Uterus (tissue), 4 donors: ENCODE results near the gene DUSP22. TPM values are rescaled to one million over a fixed set of nuclear protein-coding genes. Genes with fewer than 3 reads are reported as not detected.
A peak's percentile ranks its signal among the peaks of the same experiment; 100 is the strongest.

Source experiments
- DNase-seq, 2 donors: peaks; one replicate each; pipeline ENCODE4 v3.0.0-alpha.2; 2019 to 2020
- H3K27ac ChIP-seq, 2 donors: fragments of 200-600 bp; sonication (generic); 1 replicate in 1 of 2; 2 replicates in 1 of 2; pipeline ENCODE4 v1.5.1; 2016 to 2018
- H3K27me3 ChIP-seq, 2 donors: fragments of 200-600 bp; sonication (generic); one replicate each; pipeline ENCODE4 v1.5.1; 2018 to 2019; ENCODE audit warnings: control low read depth in 1 of 2
- H3K36me3 ChIP-seq, 2 donors: fragments of 200-600 bp; sonication (generic); one replicate each; pipeline ENCODE4 v1.5.1; 2019; ENCODE audit warnings: control low read depth in 1 of 2
- H3K4me1 ChIP-seq, 2 donors: fragments of 200-600 bp; sonication (generic); one replicate each; pipeline ENCODE4 v1.5.1; 2018 to 2019; ENCODE audit warnings: control low read depth in 1 of 2
- H3K4me3 ChIP-seq, 2 donors: fragments of 200-600 bp; sonication (generic); 1 replicate in 1 of 2; 2 replicates in 1 of 2; pipeline ENCODE4 v1.5.1; 2018 to 2019; ENCODE audit warnings: mild to moderate bottlenecking in 1 of 2
- H3K9me3 ChIP-seq, 2 donors: fragments of 200-600 bp; sonication (generic); one replicate each; pipeline ENCODE4 v1.5.1; 2019; ENCODE audit warnings: control low read depth in 1 of 2
- CTCF ChIP-seq, 4 experiments: fragments of 200-600 bp in 2 of 4; fragments of 450-650 bp in 2 of 4; sonication (generic) in 2 of 4; IDR thresholded peaks; one replicate each; pipeline ENCODE4 v1.5.1; 2016 to 2019; ENCODE audit warnings: antibody characterized with exemption in 4 of 4, mild to moderate bottlenecking in 2 of 4, moderate library complexity in 1 of 4
- POLR2A ChIP-seq, 2 donors: fragments of 450-650 bp; IDR thresholded peaks; one replicate each; pipeline ENCODE4 v1.6.1; 2016; ENCODE audit warnings: antibody characterized with exemption in 2 of 2, mild to moderate bottlenecking in 1 of 2, moderate library complexity in 1 of 2
- intact Hi-C: fragments of 100-400 bp; cut with DNase I; formaldehyde crosslinking; loops from one replicate; pipeline ENCODE4 v1.15.1; 2023; ENCODE audit warnings: low total_unique reads
- total RNA-seq, 4 donors: library from RNA; depleted of rRNA in 3 of 4; stranded (reverse); fragments of >200 nt in 3 of 4; gene quantifications; one replicate each; pipeline versions ENCODE4 v1.1.0 to v1.2.4, GENCODE V29; 2014 to 2023
- donor health status: DM: yes; HTN: yes; CAD: no.

Gene DUSP22
- total RNA-seq, 4 donors from 2014 or later: 22.8 to 78.5 (median 46.0) TPM

GRCh38 chr6:388202-388903 lies 96.1 kb downstream of the DUSP22 start:
- H3K27me3 ChIP-seq: peaks cover 8 to 31% of the 10 kb centered on the region in 2 donors
- intact Hi-C loops: no loop called here
- TF ChIP-seq POLR2A (IDR thresholded peaks at IDR 0.05) (no peak), CTCF (IDR thresholded peaks at IDR 0.05) (no peak)
- H3K4me1 ChIP-seq: peaks cover 0 to 24% of the 10 kb centered on the region in 2 donors
- no peak overlapping the region for H3K27ac ChIP-seq
- DNase-seq: no peak
- no peak overlapping the region for H3K4me3 ChIP-seq
- no peaks in the 10 kb centered on the region for H3K9me3 ChIP-seq
- no peaks in the 10 kb centered on the region for H3K36me3 ChIP-seq

GRCh38 chr6:389143-389542 lies 96.9 kb downstream of the DUSP22 start:
- no peak for DNase-seq
- Histone ChIP-seq H3K9me3 (no peaks in the 10 kb centered on the region), H3K36me3 (no peaks in the 10 kb centered on the region), H3K4me1 (peaks cover 0 to 26% of the 10 kb centered on the region in 2 donors), H3K27me3 (peaks cover 8 to 35% of the 10 kb centered on the region in 2 donors), H3K4me3 (no peak overlapping the region), H3K27ac (no peak overlapping the region)
- TF ChIP-seq CTCF (IDR thresholded peaks at IDR 0.05) (no peak), POLR2A (IDR thresholded peaks at IDR 0.05) (no peak)
- intact Hi-C loops: no loop called here

GRCh38 chr6:389622-390021 lies 97.3 kb downstream of the DUSP22 start:
- no peak for DNase-seq
- peaks cover 8 to 39% of the 10 kb centered on the region in 2 donors for H3K27me3 ChIP-seq
- intact Hi-C loops: no loop called here

GRCh38 chr6:390914-391558 lies 98.7 kb downstream of the DUSP22 start:
- Histone ChIP-seq H3K27me3 (peaks cover 8 to 39% of the 10 kb centered on the region in 2 donors), H3K36me3 (no peaks in the 10 kb centered on the region), H3K4me1 (peaks cover 0 to 26% of the 10 kb centered on the region in 2 donors), H3K4me3 (peak overlapping the region in 1 of 2 donors; percentile 11), H3K27ac (no peak overlapping the region), H3K9me3 (no peaks in the 10 kb centered on the region)
- DNase-seq: no peak
- intact Hi-C loops: no loop called here
- no peak for TF ChIP-seq POLR2A (IDR thresholded peaks at IDR 0.05)
- no peak for TF ChIP-seq CTCF (IDR thresholded peaks at IDR 0.05)

More at GRCh38 chr6:389622-390021, 97.3 kb downstream of the DUSP22 start:
- Histone ChIP-seq H3K4me1 (peaks cover 0 to 26% of the 10 kb centered on the region in 2 donors), H3K36me3 (no peaks in the 10 kb centered on the region), H3K27ac (no peak overlapping the region), H3K4me3 (no peak overlapping the region), H3K9me3 (no peaks in the 10 kb centered on the region)
- TF ChIP-seq POLR2A (IDR thresholded peaks at IDR 0.05) (no peak), CTCF (IDR thresholded peaks at IDR 0.05) (no peak)
